GM21526 (cell line): Measurements from ENCODE around the gene KRTAP10-10.
"Not testable (repeated sequence)": the region's sequence is repeated elsewhere in the genome, so short reads cannot be mapped to it uniquely, and the experiment has no call there.

Experiments
- ATAC-seq: cut with Tn5 transposase; IDR thresholded peaks from one replicate; pipeline ENCODE4 v1.9.1; 2021; ENCODE audit warnings: moderate library complexity; ENCODE audit not compliant: unreplicated experiment, low FRiP score

The KRTAP10-10 gene

DNA sequence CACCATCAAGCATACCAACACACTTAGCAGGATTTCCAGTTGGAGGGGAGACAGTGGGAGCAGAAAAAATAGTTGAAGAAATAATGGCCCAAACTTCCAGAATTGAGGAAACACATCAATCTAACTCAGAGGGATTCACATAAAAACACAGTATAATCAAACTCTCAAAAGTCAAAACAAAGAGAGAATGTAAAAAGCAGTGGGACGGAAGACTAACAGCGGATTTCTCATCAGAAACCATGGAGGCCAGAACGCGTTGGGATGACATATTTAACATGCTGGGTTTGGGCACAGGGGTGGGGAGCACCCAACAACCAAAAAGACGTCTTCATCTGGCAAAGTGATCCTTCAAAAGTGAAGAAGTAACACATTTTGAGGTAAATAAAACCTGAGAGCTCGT, 17.3 kb upstream of the KRTAP10-10 start:
- ATAC-seq: no peak

GRCh38 chr21:44623575-44623974, 13.6 kb upstream of the KRTAP10-10 start:
- no peak for ATAC-seq

- no peak for ATAC-seq
Observed at GRCh38 chr21:44625756-44626155, 11.4 kb upstream of the KRTAP10-10 start.

DNA sequence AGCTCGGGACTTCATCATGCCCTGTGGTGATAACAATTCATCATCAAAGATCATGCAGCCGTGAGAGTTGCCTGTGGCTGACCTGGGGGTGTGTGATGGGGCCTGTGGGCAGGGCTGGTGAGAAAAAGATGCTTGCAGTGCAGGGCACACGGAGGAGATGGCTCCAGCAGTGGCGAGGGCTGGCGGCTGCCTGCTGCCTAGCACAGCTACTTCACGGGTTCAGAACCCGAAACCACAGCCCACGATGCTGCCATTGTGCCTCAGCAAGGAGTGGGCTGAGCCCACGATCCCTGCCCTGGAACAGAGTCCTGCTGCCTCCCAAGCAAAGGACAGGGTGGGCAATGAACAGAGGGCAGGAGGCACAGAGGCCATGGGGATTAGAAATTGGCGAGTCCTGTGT, 10.9 kb upstream of the KRTAP10-10 start:
- ATAC-seq: no peak

- no peak for ATAC-seq
Observed at GRCh38 chr21:44626673-44627143, 10.4 kb upstream of the KRTAP10-10 start, which contains the start of gene KRTAP10-9. Gene KRTAP10-9 (plus strand): TSS chr21:44627093. CDS start chr21:44627172, 79 bp downstream.

DNA sequence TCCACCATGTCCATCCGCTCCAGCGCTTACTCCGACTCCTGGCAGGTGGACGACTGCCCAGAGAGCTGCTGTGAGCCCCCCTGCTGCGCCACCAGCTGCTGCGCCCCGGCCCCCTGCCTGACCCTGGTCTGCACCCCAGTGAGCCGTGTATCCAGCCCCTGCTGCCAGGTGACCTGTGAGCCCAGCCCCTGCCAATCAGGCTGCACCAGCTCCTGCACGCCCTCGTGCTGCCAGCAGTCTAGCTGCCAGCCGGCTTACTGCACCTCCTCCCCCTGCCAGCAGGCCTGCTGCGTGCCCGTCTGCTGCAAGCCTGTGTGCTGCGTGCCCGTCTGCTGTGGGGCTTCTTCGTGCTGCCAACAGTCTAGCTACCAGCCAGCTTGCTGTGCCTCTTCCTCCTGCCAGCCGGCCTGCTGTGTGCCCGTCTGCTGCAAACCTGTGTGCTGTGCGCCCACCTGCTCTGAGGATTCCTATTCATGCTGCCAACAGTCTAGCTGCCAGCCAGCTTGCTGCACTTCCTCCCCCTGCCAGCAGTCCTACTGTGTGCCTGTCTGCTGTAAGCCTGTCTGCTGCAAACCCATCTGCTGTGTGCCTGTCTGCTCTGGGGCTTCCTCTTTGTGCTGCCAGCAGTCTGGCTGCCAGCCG, 9.9 kb upstream of the KRTAP10-10 start:
- not testable (repeated sequence) for ATAC-seq

GRCh38 chr21:44627831-44628233, 9.3 kb upstream of the KRTAP10-10 start:
- ATAC-seq: not testable (repeated sequence)

DNA sequence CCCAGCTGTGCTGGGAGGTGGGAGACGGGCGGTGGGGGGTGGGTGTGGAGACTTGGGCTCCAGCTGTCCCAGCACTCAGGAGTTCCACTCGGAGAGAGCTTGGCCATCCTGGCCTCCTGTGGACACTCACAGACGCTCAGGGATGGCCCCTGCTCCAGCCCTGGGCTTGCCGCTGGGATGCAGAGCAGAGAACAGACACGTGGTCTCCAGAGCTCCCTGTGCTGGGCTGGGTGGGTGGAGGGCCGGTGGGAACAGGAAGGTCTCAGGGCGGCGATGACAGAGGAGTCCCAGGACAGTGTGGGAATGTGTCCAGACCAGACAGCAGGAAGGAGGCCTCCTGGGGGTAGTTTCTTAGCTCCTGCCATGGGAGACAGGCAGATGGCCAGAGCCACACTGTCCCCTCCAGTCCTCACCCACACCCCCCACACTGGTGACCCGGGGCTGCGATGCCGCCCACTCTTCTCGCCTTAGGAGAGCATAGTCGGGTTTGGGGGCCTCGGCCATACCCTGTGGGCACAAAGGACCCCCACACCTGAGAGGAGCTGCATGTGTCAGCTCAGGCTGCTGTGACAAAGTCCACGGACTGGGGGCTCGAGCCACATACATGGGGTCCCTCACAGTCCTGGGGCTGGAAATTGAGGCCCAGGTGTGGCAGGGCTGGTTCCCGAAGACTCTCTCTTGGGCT, 8.3 kb upstream of the KRTAP10-10 start:
- no peak for ATAC-seq

GRCh38 chr21:44630440-44630839, 6.7 kb upstream of the KRTAP10-10 start:
- ATAC-seq: no peak

GRCh38 chr21:44632067-44632466, 5.1 kb upstream of the KRTAP10-10 start:
- no peak for ATAC-seq

DNA sequence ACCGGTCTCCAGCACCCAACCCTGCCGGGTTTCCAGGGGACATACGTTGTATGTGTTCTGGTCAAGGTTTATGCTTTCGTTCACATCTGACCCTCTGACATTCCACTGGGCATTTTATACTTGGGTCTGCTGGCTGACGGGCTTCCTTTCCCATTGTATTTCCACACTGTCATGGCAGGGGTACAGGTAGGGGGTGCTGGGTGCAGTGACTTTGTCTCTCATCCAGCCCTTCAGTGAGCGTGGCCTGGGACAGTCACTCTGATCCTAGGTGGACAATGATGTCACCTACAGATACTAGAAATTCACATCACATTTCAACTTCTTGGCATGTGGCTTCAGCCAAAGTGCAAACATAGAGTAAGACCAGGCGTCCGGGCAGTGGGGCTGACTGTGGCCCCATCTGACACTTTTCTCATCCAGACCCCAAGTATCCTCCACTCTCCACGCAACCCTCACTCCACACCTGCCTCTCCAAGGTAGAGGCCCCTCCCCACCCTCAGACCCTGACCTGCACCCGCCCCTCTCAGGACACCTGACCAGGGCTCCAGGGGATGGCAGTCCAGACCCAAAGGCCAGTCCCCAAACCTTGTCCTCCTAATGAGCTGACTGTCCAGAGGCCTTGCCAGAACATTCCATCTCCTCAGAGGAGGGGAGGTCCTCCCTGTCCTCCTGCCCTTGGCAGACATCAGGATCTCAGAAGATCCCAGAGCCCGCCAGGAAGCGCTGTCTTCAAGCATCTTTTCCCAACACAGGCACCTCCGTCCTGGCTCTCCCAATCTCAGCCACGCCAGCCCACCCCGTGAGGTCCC, 743 bp upstream of the KRTAP10-10 start:
- no peak for ATAC-seq

DNA sequence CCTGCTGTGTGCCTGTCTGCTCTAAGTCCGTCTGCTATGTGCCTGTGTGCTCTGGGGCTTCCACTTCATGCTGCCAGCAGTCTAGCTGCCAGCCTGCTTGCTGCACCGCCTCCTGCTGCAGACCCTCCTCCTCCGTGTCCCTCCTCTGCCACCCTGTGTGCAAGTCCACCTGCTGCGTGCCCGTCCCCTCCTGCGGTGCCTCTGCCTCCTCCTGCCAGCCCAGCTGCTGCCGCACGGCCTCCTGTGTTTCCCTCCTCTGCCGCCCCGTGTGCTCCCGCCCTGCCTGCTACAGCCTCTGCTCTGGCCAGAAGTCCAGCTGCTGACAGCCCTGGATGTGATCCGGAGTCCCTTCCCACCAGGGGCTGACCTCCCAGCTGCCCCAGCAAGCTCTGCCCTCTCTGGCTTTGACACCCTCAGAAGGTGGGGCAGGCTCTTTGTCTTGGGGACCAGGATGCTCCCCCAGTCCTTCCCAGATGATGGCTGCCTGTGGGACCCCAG, 744 bp downstream of the KRTAP10-10 start:
- ATAC-seq: not testable (repeated sequence)

DNA sequence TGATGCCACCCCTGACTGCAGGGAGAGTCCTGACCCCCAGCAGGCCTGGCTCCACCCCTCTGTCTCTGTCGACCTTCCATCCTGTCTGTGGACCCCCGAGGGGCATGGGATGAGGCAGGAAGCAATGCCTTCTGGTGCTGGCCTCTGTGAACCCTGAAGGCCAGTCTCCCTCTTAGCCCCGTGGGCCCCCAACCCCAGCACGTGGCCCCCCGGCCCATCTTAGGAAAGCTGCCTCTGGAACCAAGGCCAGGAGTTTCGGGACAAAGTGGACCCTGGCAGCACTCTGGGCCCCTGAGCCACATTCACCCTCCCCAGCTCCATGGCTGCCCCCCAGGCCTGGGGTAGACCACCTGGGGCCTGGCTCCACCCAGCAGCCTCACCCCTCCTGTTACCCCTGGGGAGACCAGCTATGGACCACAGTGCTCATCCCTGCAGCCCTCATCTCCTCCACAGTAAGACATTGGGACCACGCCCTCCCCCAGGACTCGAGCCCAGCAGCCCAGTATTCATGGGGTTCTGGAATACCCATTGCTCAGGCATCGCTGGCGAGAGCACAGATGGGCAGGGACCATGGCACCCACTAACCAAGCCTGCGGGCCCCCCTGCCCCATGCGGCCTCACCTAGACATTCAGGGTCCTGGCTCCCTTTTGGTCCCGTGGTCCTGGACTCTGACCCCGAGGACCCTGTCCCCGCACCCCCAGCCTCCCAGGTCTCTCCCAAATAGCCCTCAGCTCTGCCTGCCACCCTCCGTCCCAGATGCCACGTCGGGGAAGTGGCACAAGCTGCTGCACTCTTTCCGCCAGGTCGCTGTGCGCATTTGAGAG, 1.6 kb downstream of the KRTAP10-10 start:
- not testable (repeated sequence) for ATAC-seq

DNA sequence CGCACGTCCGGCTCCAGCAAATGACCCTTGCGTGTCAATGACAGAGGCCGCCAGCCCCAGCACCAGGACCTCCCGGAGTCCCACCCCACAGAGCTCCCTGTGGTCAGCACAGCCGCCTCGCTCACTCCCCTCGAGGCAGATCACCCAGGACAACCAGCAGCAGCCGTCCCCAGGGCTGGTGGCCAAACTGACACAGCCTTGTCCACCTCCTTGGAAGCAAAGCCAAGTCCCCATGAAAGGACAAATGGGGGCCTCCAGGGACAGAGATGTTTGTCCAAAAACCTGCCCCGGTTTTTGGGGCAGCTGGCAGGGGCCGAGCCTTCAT, 2.1 kb downstream of the KRTAP10-10 start:
- ATAC-seq: no peak

DNA sequence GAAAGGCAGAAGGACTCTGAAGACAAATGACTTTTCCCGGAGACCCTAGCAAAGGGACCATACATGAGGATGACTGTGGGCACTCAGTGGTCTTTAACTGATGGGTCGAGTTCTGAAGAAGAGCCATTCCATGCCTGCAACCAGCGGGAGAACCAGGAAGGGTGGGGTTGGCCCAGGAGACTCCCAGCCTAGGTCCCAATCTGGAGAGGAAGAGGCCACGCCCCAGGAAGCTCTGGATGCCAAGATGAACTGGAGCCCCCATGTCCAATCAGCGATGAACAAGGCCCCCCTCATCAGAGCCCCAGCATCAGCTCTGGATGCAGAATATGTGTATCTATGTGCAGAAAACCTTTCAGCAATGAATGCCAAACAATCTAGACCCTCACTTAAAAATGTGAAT, 3.6 kb downstream of the KRTAP10-10 start:
- ATAC-seq: no peak

DNA sequence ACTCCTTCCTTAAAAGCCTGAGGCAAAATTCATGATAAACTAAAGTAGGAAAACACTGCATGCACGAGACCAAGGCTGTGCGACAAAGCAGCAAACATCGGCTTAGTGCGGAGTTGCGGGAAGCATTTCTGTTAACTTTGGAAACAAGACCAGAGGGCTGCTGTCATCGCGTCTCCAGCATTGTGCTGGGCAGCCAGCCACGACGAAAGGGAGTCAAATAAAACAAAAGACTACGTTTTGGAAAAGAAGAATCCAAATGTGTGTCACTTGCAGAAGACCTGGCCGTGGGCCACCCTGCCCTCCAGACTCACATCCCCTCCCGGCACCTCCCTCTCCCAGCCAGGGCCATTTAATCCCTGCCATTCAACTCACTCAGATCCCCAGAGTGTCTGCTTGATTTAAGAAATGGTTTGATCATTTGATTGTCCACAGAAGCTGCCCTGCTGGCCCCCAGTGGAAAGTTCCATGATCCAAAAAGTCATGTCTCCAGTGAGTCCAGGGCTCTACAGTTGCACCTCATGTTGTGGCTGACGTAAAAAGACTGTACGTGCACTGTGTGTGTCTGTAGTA, 6.7 kb downstream of the KRTAP10-10 start:
- no peak for ATAC-seq

DNA sequence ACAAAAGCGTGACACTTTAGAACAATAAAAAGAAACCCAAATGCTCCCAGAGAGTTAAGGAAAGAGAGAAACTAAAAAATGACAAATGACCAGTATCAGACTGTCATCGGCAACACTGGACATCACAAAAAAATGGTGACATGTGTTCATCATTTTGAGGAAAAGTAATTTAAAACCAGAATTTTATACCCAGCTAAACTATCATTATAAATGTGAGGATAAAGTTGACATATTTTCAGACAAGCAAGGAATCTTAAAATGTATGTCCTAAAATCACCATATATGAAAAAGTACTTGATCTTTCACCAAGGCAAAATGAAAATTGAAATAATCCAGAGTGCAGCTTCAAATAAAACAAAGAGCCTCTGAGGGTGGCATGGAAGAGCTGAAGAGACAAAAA, 7.7 kb downstream of the KRTAP10-10 start:
- no peak for ATAC-seq

DNA sequence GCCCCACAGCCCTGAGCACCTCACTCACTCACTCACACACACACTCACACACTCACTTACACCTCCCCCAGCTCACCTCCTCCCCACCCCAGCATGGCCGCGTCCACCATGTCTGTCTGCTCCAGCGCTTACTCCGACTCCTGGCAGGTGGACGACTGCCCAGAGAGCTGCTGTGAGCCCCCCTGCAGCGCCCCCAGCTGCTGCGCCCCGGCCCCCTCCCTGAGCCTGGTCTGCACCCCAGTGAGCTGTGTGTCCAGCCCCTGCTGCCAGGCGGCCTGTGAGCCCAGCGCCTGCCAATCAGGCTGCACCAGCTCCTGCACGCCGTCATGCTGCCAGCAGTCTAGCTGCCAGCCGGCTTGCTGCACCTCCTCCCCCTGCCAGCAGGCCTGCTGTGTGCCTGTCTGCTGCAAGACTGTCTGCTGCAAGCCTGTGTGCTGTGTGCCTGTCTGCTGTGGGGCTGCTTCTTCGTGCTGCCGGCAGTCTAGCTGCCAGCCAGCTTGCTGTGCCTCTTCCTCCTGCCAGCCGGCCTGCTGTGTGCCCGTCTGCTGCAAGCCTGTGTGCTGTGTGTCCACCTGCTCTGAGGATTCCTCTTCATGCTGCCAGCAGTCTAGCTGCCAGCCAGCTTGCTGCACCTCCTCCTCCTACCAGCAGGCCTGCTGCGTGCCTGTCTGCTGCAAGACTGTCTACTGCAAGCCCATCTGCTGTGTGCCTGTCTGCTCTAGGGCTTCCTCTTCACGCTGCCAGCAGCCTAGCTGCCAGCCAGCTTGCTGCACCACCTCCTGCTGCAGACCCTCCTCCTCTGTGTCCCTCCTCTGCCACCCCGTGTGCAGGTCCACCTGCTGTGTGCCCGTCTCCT, 9.4 kb downstream of the KRTAP10-10 start, which contains the start of gene KRTAP10-11:
Gene KRTAP10-11 (plus strand): TSS at position 49 of the 856 bp plus-strand sequence. CDS start 45 bp downstream, at position 94.
- not testable (repeated sequence) for ATAC-seq

- ATAC-seq: no peak
Observed at GRCh38 chr21:44647222-44647552, 10.0 kb downstream of the KRTAP10-10 start.
